IMR-90 (cell line): ENCODE measurements around the gene SIK3. TPM values are rescaled to one million over a fixed set of nuclear protein-coding genes. Genes with fewer than 3 reads are reported as not detected.

Experiments
- ATAC-seq: fragments of 200-7000 bp; cut with Tn5 transposase; 2 replicates; pipeline ENCODE4 v1.9.1; 2020; ENCODE audit warnings: low read depth, mild to moderate bottlenecking, moderate library complexity
- BruUV-seq: library from RNA; stranded (reverse); fragments of 400-500 nt; replicated peaks from 2 replicates; lab custom pipeline; 2021; lab: Mats Ljungman, UMichigan
- CTCF ChIA-PET: fragments of 300-600 bp; formaldehyde crosslinking; extraction: SDS; loops from one replicate; lab custom pipeline; 2021; ENCODE audit warnings: antibody characterized with exemption; lab: Yijun Ruan, JAX
- POLR2A ChIA-PET: fragments of 300-600 bp; sonication (Branson Sonifier 250); formaldehyde crosslinking; loops from one replicate; lab custom pipeline; 2022; ENCODE audit warnings: antibody characterized with exemption; ENCODE audit not compliant: unreplicated experiment; lab: Charles Lee
- DNase-seq: peaks from one replicate; pipeline ENCODE4 v3.0.0; 2013
- H2AFZ ChIP-seq: replicated peaks from 2 replicates; pipeline ENCODE3; 2013; ENCODE audit warnings: low read length, mild to moderate bottlenecking; ENCODE audit not compliant: poor library complexity
- H2AK5ac ChIP-seq: 2 replicates; pipeline ENCODE4 v1.6.1; 2013; ENCODE audit warnings: low read depth, low read length, inconsistent platforms
- H2AK9ac ChIP-seq: replicated peaks from 2 replicates; pipeline ENCODE3; 2013; ENCODE audit warnings: mild to moderate bottlenecking, low read depth, low read length, moderate library complexity; ENCODE audit not compliant: poor library complexity
- H2BK120ac ChIP-seq: 2 replicates; pipeline ENCODE4 v1.6.1; 2013; ENCODE audit warnings: low read depth, low read length, inconsistent platforms
- H2BK15ac ChIP-seq: 3 replicates; pipeline ENCODE4 v1.6.1; 2013; ENCODE audit warnings: low read depth, low read length, inconsistent platforms
- H2BK20ac ChIP-seq: 2 replicates; pipeline ENCODE4 v1.6.1; 2013; ENCODE audit warnings: low read depth, mild to moderate bottlenecking, inconsistent platforms, low read length, moderate library complexity
- H2BK5ac ChIP-seq: 2 replicates; pipeline ENCODE4 v1.6.1; 2013; ENCODE audit warnings: mild to moderate bottlenecking, low read depth, low read length, inconsistent platforms; ENCODE audit not compliant: poor library complexity, severe bottlenecking
- H3K14ac ChIP-seq: replicated peaks from 2 replicates; pipeline ENCODE4 v1.6.1; 2013; ENCODE audit warnings: low read depth, low read length, inconsistent platforms
- H3K18ac ChIP-seq: 2 replicates; pipeline ENCODE4 v1.6.1; 2013; ENCODE audit warnings: low read depth, low read length, control low read depth
- H3K23ac ChIP-seq: 2 replicates; pipeline ENCODE4 v1.6.1; 2013; ENCODE audit warnings: low read depth, low read length, inconsistent platforms
- H3K27ac ChIP-seq: 2 replicates; pipeline ENCODE4 v1.5.1; 2013; ENCODE audit warnings: mild to moderate bottlenecking, control low read depth, low read length; ENCODE audit not compliant: insufficient read depth
- H3K27me3 ChIP-seq: 2 replicates; pipeline ENCODE4 v1.6.1; 2013; ENCODE audit warnings: low read length; ENCODE audit not compliant: control insufficient read depth, insufficient read depth
- H3K36me3 ChIP-seq: 2 replicates; pipeline ENCODE4 v1.6.1; 2013; ENCODE audit warnings: low read length, mixed read lengths; ENCODE audit not compliant: control insufficient read depth, insufficient read depth
- H3K4ac ChIP-seq: 2 replicates; pipeline ENCODE4 v1.6.1; 2013; ENCODE audit warnings: low read depth, low read length, inconsistent platforms
- H3K4me1 ChIP-seq: 2 replicates; pipeline ENCODE4 v1.6.1; 2013; ENCODE audit warnings: low read length, mixed read lengths; ENCODE audit not compliant: control insufficient read depth, insufficient read depth
- H3K4me2 ChIP-seq: 2 replicates; pipeline ENCODE4 v1.6.1; 2013; ENCODE audit warnings: low read depth, mild to moderate bottlenecking, control low read depth, low read length, moderate library complexity
- H3K4me3 ChIP-seq: 2 replicates; pipeline ENCODE4 v1.5.1; 2013; ENCODE audit warnings: low read depth, mild to moderate bottlenecking, control low read depth, low read length, moderate library complexity; ENCODE audit not compliant: insufficient read depth
- H3K56ac ChIP-seq: 2 replicates; pipeline ENCODE4 v1.6.1; 2013; ENCODE audit warnings: low read length, inconsistent platforms; ENCODE audit not compliant: insufficient read depth; ENCODE audit errors: extremely low read depth
- H3K79me1 ChIP-seq, 2 experiments: 2 replicates each; pipeline ENCODE4 v1.6.1; 2013; ENCODE audit warnings: low read length in 2 of 2, inconsistent platforms in 1 of 2, low read depth in 1 of 2
- H3K9ac ChIP-seq: 2 replicates; pipeline ENCODE4 v1.6.1; 2013; ENCODE audit warnings: low read depth, low read length, control low read depth
- H3K9me1 ChIP-seq: 2 replicates; pipeline ENCODE4 v1.6.1; 2013; ENCODE audit warnings: low read length, inconsistent platforms; ENCODE audit not compliant: insufficient read depth
- H3K9me3 ChIP-seq: 2 replicates; pipeline ENCODE4 v1.6.1; 2013; ENCODE audit warnings: low read length; ENCODE audit not compliant: control insufficient read depth, insufficient read depth
- H4K20me1 ChIP-seq: 2 replicates; pipeline ENCODE4 v1.6.1; 2013; ENCODE audit warnings: low read length, inconsistent platforms; ENCODE audit not compliant: insufficient read depth
- H4K5ac ChIP-seq: 2 replicates; pipeline ENCODE4 v1.6.1; 2013; ENCODE audit warnings: mild to moderate bottlenecking, low read depth, low read length, control low read depth
- H4K8ac ChIP-seq, 2 experiments: 2 replicates each; pipeline ENCODE4 v1.6.1; 2013; ENCODE audit warnings: low read depth in 2 of 2, low read length in 2 of 2, control low read depth in 1 of 2, inconsistent platforms in 1 of 2
- H4K91ac ChIP-seq: 2 replicates; pipeline ENCODE4 v1.6.1; 2013; ENCODE audit warnings: low read depth, low read length, inconsistent platforms; ENCODE audit not compliant: insufficient read depth
- BHLHE40 ChIP-seq: fragments of 150-350 bp; IDR thresholded peaks from 2 replicates; pipeline ENCODE4 v1.6.1; 2016; ENCODE audit warnings: mild to moderate bottlenecking, low read depth, low read length
- CEBPB ChIP-seq: IDR thresholded peaks from 2 replicates; pipeline ENCODE4 v1.6.1; 2012; ENCODE audit warnings: low read depth, low read length, improper control_type of control experiment
- CHD1 ChIP-seq: IDR thresholded peaks from 2 replicates; pipeline ENCODE4 v1.6.1; 2012; ENCODE audit warnings: low read depth, low read length, improper control_type of control experiment
- CTCF ChIP-seq: conservative IDR thresholded peaks from 2 replicates; pipeline ENCODE4 v1.5.1; 2012; ENCODE audit warnings: mild to moderate bottlenecking, low read depth, low read length, improper control_type of control experiment
- ELK1 ChIP-seq: fragments of 150-350 bp; IDR thresholded peaks from 2 replicates; pipeline ENCODE4 v1.6.1; 2016; ENCODE audit warnings: low read depth, mild to moderate bottlenecking, low read length, moderate library complexity, borderline replicate concordance
- FOS ChIP-seq: fragments of 150-350 bp; IDR thresholded peaks from 2 replicates; pipeline ENCODE4 v1.6.1; 2016; ENCODE audit warnings: low read depth, low read length
- MAFK ChIP-seq: IDR thresholded peaks from 2 replicates; pipeline ENCODE4 v1.6.1; 2012; ENCODE audit warnings: low read depth, low read length, improper control_type of control experiment
- MAZ ChIP-seq: IDR thresholded peaks from 2 replicates; pipeline ENCODE4 v1.6.1; 2012; ENCODE audit warnings: low read depth, mild to moderate bottlenecking, low read length, improper control_type of control experiment, moderate library complexity, borderline replicate concordance
- MXI1 ChIP-seq: IDR thresholded peaks from 2 replicates; pipeline ENCODE4 v1.6.1; 2012; ENCODE audit warnings: low read depth, mild to moderate bottlenecking, low read length, moderate library complexity, borderline replicate concordance
- NFE2L2 ChIP-seq: fragments of 150-350 bp; IDR thresholded peaks from 2 replicates; pipeline ENCODE4 v1.6.1; 2016; ENCODE audit warnings: low read depth, mild to moderate bottlenecking, low read length
- POLR2A ChIP-seq: IDR thresholded peaks from 2 replicates; pipeline ENCODE4 v1.6.1; 2012; ENCODE audit warnings: mild to moderate bottlenecking, low read depth, low read length
- RAD21 ChIP-seq: IDR thresholded peaks from 2 replicates; pipeline ENCODE4 v1.6.1; 2012; ENCODE audit warnings: low read length, improper control_type of control experiment
- RCOR1 ChIP-seq: IDR thresholded peaks from 2 replicates; pipeline ENCODE4 v1.6.1; 2012; ENCODE audit warnings: mild to moderate bottlenecking, low read length, improper control_type of control experiment; ENCODE audit not compliant: insufficient replicate concordance
- RFX5 ChIP-seq: IDR thresholded peaks from 2 replicates; pipeline ENCODE4 v1.8.0; 2012; ENCODE audit warnings: low read depth, mild to moderate bottlenecking, low read length, moderate library complexity
- SMC3 ChIP-seq: fragments of 150-350 bp; IDR thresholded peaks from 2 replicates; pipeline ENCODE4 v1.6.1; 2016; ENCODE audit warnings: low read depth, mild to moderate bottlenecking, antibody characterized with exemption, low read length, moderate library complexity
- USF2 ChIP-seq: fragments of 150-350 bp; IDR thresholded peaks from 2 replicates; pipeline ENCODE4 v1.6.1; 2017; ENCODE audit warnings: mild to moderate bottlenecking, antibody characterized with exemption, low read length, low read depth
- WGBS, 2 experiments: methylation state at CpG; one replicate each; pipeline versions ENCODE4 v1.1.5 to v1.1.7; 2013; ENCODE audit warnings: missing lambda C conversion rate in 2 of 2; ENCODE audit not compliant: insufficient read length in 1 of 2; ENCODE audit errors: extremely low coverage in 2 of 2; 5-methylcytosine and 5-hydroxymethylcytosine counted together
- dilution Hi-C: fragments of 300-500 bp; cut with HindIII; formaldehyde crosslinking; loops from one replicate; pipeline ENCODE4 v1.14.3; 2018; ENCODE audit warnings: low sequenced_read_pairs; ENCODE audit not compliant: unreplicated experiment
- in situ Hi-C: fragments of 300-500 bp; cut with MboI; formaldehyde crosslinking; loops from 3 replicates; pipeline ENCODE4 v1.14.3; 2019; ENCODE audit warnings: low sequenced_read_pairs, inconsistent platforms, mixed read lengths
- intact Hi-C: fragments of 100-400 bp; cut with micrococcal nuclease; formaldehyde crosslinking; loops from 2 replicates; pipeline ENCODE4 v1.10.0; 2022
- polyA plus RNA-seq, 3 experiments: library from polyadenylated mRNA; depleted of rRNA; stranded (reverse); fragments of >200 nt; gene quantifications; 2 replicates each; pipeline ENCODE4 v1.2.3, GENCODE V29; 2012; ENCODE audit warnings: low replicate concordance in 1 of 3
- total RNA-seq: library from RNA; depleted of rRNA; stranded (reverse); fragments of >200 nt; gene quantifications from 2 replicates; pipeline ENCODE4 v1.2.3, GENCODE V29; 2012

Gene SIK3
- total and polyA plus RNA-seq, 2 of the 4 experiments (the other 2 are of a cell fraction): 8.2 to 9.1 TPM

- no peak overlapping the region for H3K23ac ChIP-seq
- H3K56ac ChIP-seq: no peak overlapping the region
- H3K79me1 ChIP-seq: no peaks in the 10 kb centered on the region
- BruUV-seq: no TSS peak
- H3K36me3 ChIP-seq: no peaks in the 10 kb centered on the region
- ChIA-PET POLR2A (no interaction called here), CTCF (no interaction called here)
- no peak overlapping the region for H3K14ac ChIP-seq
- in situ Hi-C loops: no loop called here
- TF ChIP-seq MAZ: no peak
- TF ChIP-seq SMC3: no peak
- no peak for TF ChIP-seq CTCF
- TF ChIP-seq RFX5: no peak
- no peak for TF ChIP-seq MAFK
- no peak for TF ChIP-seq FOS
- TF ChIP-seq CEBPB: no peak
- no peak for TF ChIP-seq MXI1
- no peak for TF ChIP-seq ELK1
- TF ChIP-seq NFE2L2: no peak
- no peak for TF ChIP-seq POLR2A
- no peak for TF ChIP-seq CHD1
- TF ChIP-seq RAD21: no peak
- TF ChIP-seq RCOR1: no peak
- TF ChIP-seq BHLHE40: no peak
- TF ChIP-seq USF2: no peak
- no peak overlapping the region for H2AK5ac ChIP-seq
- H4K20me1 ChIP-seq: no peaks in the 10 kb centered on the region
- H2BK15ac ChIP-seq: no peak overlapping the region
- H2AFZ ChIP-seq: no peak overlapping the region
- H3K4me1 ChIP-seq: peaks cover 3% of the 10 kb centered on the region; the same call in 1 of the 2 replicates
- H3K9me3 ChIP-seq: peaks cover 3% of the 10 kb centered on the region
- no CpG with 5 or more reads among the region's 4 CpGs for WGBS, 2 experiments
- H2BK120ac ChIP-seq: no peak overlapping the region
- peaks cover 4% of the 10 kb centered on the region; the same call in 1 of the 2 replicates for H3K27me3 ChIP-seq
- intact Hi-C loops: no loop called here
- no peak overlapping the region for H2BK5ac ChIP-seq
- H4K91ac ChIP-seq: no peak overlapping the region
- DNase-seq (no peak), ATAC-seq (no peak)
- no peaks in the 10 kb centered on the region for H3K9me1 ChIP-seq
- H3K18ac ChIP-seq: no peak overlapping the region
- no peak overlapping the region for H2BK20ac ChIP-seq
- H4K5ac ChIP-seq: no peak overlapping the region
- no peak overlapping the region for H3K4me2 ChIP-seq
- H3K9ac ChIP-seq: no peak overlapping the region
- H4K8ac ChIP-seq: no peak overlapping the region
- no peak overlapping the region for H3K27ac ChIP-seq
- dilution Hi-C loops: no loop called here
- H3K4me3 ChIP-seq: no peak overlapping the region
- H3K4ac ChIP-seq: no peak overlapping the region
- H2AK9ac ChIP-seq: no peak overlapping the region
Measured at GRCh38 chr11:116812109-116812508, 286.1 kb downstream of the SIK3 start.
